Spleen (tissue), 11 donors: ENCODE results near the gene IGF2R. TPM values are rescaled to one million over a fixed set of nuclear protein-coding genes. Genes with fewer than 3 reads are reported as not detected.

Source experiments
- DNase-seq: peaks from one replicate; pipeline ENCODE4 v3.0.0-alpha.2; 2020
- H3K27ac ChIP-seq, 8 donors: fragments of 200-600 bp; sonication (generic) in 7 of 8; 1 replicate in 4 of 8; 2 replicates in 4 of 8; pipeline versions ENCODE4 v1.5.0 to v1.8.0; 2016 to 2021; ENCODE audit warnings: inconsistent platforms in 4 of 8, mild to moderate bottlenecking in 4 of 8, moderate library complexity in 1 of 8
- H3K27me3 ChIP-seq, 7 donors: fragments of 200-600 bp; sonication (generic) in 6 of 7; replicated peaks in 1 of 7; 1 replicate in 4 of 7; 2 replicates in 3 of 7; pipeline versions ENCODE4 v1.5.0 to v1.8.0; 2016 to 2021; ENCODE audit warnings: inconsistent platforms in 3 of 7, mild to moderate bottlenecking in 1 of 7
- H3K36me3 ChIP-seq, 6 donors: fragments of 200-600 bp; sonication (generic) in 5 of 6; 1 replicate in 4 of 6; 2 replicates in 2 of 6; pipeline versions ENCODE4 v1.5.0 to v1.8.0; 2016 to 2021; ENCODE audit warnings: inconsistent platforms in 2 of 6
- H3K4me1 ChIP-seq, 6 donors: fragments of 200-600 bp; sonication (generic) in 5 of 6; 1 replicate in 3 of 6; 2 replicates in 3 of 6; pipeline versions ENCODE4 v1.5.0 to v1.8.0; 2016 to 2021; ENCODE audit warnings: inconsistent platforms in 3 of 6
- H3K4me3 ChIP-seq, 8 donors: fragments of 200-600 bp; sonication (generic) in 7 of 8; 1 replicate in 4 of 8; 2 replicates in 4 of 8; pipeline versions ENCODE4 v1.5.0 to v1.8.0; 2016 to 2021; ENCODE audit warnings: inconsistent platforms in 4 of 8, mild to moderate bottlenecking in 4 of 8, moderate library complexity in 2 of 8
- H3K9me3 ChIP-seq, 8 donors: fragments of 200-600 bp; sonication (generic) in 7 of 8; 1 replicate in 4 of 8; 2 replicates in 4 of 8; pipeline versions ENCODE4 v1.5.0 to v1.8.0; 2016 to 2021; ENCODE audit warnings: inconsistent platforms in 4 of 8
- POLR2A ChIP-seq, 3 donors: fragments of 450-650 bp; IDR thresholded peaks; one replicate each; pipeline ENCODE4 v1.5.1; 2017; ENCODE audit warnings: antibody characterized with exemption in 3 of 3, mild to moderate bottlenecking in 1 of 3
- POLR2AphosphoS5 ChIP-seq, 3 donors: sonication (generic); formaldehyde crosslinking; IDR thresholded peaks; one replicate each; pipeline ENCODE4 v1.5.1; 2017; ENCODE audit warnings: antibody characterized with exemption in 3 of 3
- WGBS, 5 donors: extraction: QIAGEN DNeasy Blood & Tissue Kit in 3 of 5; methylation state at CpG; one replicate each; pipeline versions ENCODE4 v1.1.5 to v1.1.7; 2013 to 2018; 5-methylcytosine and 5-hydroxymethylcytosine counted together
- intact Hi-C: fragments of 100-400 bp; cut with DNase I; formaldehyde crosslinking; loops from one replicate; pipeline ENCODE4 v1.15.0; 2023; ENCODE audit warnings: low total_unique reads
- polyA plus RNA-seq, 3 donors: library from polyadenylated mRNA; stranded (reverse); fragments of 200-250 nt; gene quantifications; one replicate each; pipeline ENCODE4 v1.2.1, GENCODE V29; 2013
- total RNA-seq, 7 donors: library from RNA; depleted of rRNA in 3 of 7; stranded (reverse); fragments of >200 nt in 3 of 7; fragmentation: NEBNext Ultra II Directional in 4 of 7; extraction: Animal tissue kit (Norgen Biotek cat#: 25700) in 4 of 7; gene quantifications; one replicate each; pipeline versions ENCODE4 v1.1.0 to v1.2.1, GENCODE V29; 2016 to 2021
- TF ChIP-seq, protein P1 (sequence below), 11 experiments: fragments of 200-600 bp in 7 of 11; fragments of 450-650 bp in 4 of 11; sonication (generic) in 4 of 11; IDR thresholded peaks in 8 of 11; conservative IDR thresholded peaks in 3 of 11; 1 replicate in 7 of 11; 2 replicates in 4 of 11; pipeline versions ENCODE4 v1.4.0 to v1.8.0; 2016 to 2021; ENCODE audit warnings: antibody characterized with exemption in 11 of 11, inconsistent platforms in 4 of 11, mild to moderate bottlenecking in 1 of 11
- donor health status: healthy with polysubstance abuse.
- donor health status: DM: no; HTN: no; CAD: no; lungs with moderate emphysema.
- donor health status: DM: no; HTN: no; CAD: no.
- donor health status: Bipolar disorder and iron deficiency.
- donor health status: healthy.
- donor health status: DM: no; HTN: no; CAD: no.
- donor health status: DM: yes; HTN: yes; CAD: no.

The IGF2R gene
- total and polyA plus RNA-seq, 10 donors, result 6.9 to 193 (median 159) TPM

DNA sequence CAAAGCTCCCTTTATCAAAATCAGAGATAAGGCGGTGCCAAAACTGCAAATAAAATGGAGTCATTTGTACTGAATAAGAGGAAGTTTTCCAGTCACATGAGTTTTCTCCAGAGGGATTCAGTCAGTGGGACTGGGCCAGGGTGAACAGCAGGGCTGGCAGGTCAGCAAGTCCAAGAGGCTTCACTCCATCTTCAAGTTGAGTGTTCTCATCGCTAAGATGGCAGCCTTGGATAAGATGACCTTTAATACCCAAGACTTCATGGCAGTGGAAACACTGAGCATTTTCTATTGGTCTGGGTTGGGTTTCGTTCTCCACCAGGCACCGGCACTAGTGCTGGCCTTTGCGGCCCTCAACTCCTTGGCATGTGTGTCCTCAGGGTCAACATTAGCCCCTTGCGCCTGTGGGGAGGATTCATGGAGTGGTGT is 29.3 kb upstream of the IGF2R start:
- peaks cover 0 to 29% (median 5%) of the 10 kb centered on the region in 6 donors for H3K4me1 ChIP-seq
- WGBS, 5 donors, result 78 to 90% (median 87%) methylated on average over 6 of the region's 6 CpGs
- no peaks in the 10 kb centered on the region for H3K27me3 ChIP-seq
- peaks cover 6 to 19% (median 12%) of the 10 kb centered on the region in 8 donors for H3K9me3 ChIP-seq
- H3K4me3 ChIP-seq, result no peak overlapping the region
- DNase-seq, result no peak
- H3K36me3 ChIP-seq, result no peaks in the 10 kb centered on the region
- H3K27ac ChIP-seq, result peak overlapping the region in 2 of 8 donors; percentile 9 to 10
- TF ChIP-seq POLR2AphosphoS5 (IDR thresholded peaks at IDR 0.05) (peak in 1 of 3 donors; percentile 16), POLR2A (IDR thresholded peaks at IDR 0.05) (no peak)
- TF ChIP-seq, protein P1, sequence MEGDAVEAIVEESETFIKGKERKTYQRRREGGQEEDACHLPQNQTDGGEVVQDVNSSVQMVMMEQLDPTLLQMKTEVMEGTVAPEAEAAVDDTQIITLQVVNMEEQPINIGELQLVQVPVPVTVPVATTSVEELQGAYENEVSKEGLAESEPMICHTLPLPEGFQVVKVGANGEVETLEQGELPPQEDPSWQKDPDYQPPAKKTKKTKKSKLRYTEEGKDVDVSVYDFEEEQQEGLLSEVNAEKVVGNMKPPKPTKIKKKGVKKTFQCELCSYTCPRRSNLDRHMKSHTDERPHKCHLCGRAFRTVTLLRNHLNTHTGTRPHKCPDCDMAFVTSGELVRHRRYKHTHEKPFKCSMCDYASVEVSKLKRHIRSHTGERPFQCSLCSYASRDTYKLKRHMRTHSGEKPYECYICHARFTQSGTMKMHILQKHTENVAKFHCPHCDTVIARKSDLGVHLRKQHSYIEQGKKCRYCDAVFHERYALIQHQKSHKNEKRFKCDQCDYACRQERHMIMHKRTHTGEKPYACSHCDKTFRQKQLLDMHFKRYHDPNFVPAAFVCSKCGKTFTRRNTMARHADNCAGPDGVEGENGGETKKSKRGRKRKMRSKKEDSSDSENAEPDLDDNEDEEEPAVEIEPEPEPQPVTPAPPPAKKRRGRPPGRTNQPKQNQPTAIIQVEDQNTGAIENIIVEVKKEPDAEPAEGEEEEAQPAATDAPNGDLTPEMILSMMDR (IDR thresholded peaks at IDR 0.05 in 8 of 11, conservative IDR thresholded peaks at IDR 0.05 in 3 of 11), result no peak
- intact Hi-C loops, result no loop called here

DNA sequence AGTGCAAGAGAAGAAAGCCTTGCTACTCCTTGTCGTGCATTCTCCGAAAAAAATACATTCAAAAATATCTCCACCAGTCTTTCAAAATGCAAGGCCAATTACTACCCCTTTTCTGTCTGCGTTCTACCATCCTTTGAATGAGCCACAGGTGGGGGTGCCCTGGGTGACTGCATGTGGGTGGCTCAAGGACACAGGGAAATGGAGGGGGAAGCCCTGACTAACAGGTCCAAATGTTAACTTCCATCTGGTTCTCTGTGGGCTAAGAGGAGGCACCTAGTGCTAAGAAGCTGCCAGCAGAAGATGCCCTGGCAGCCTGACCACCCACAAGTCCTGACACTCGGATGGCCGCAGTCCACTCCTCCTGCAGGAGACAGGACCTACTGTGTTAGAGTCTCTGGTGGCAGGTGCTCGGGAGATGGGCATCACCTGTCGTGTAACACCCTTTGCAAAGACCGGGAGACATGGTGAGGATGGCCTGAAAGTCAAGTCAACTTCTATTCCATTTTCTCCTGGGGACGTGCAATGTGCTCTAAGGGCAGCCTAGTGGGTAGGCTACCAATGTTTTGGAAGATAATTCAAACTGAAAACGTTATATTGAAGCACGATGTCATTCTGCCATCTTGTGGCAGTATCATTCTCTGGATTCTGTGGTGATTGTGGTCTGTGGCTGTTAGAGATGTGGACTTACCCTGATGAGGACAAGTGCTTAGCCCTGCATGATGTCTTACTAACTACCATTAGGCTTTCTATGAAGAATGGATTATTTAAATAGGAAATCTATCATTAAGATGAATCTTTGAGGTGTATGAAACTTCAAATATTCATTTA is 27.4 kb upstream of the IGF2R start:
- H3K27ac ChIP-seq, result no peak overlapping the region
- WGBS, 5 donors, result 65 to 74% (median 71%) methylated on average over 11 of the region's 11 CpGs
- TF ChIP-seq POLR2AphosphoS5 (IDR thresholded peaks at IDR 0.05), result no peak
- TF ChIP-seq, protein P1 (IDR thresholded peaks at IDR 0.05 in 8 of 11, conservative IDR thresholded peaks at IDR 0.05 in 3 of 11), result peak in 10 of 11 experiments; percentile 11 to 58 (median 46)
- peaks cover 6 to 25% (median 18%) of the 10 kb centered on the region in 8 donors for H3K9me3 ChIP-seq
- H3K4me3 ChIP-seq, result no peak overlapping the region
- H3K4me1 ChIP-seq, result peaks cover 0 to 29% (median 5%) of the 10 kb centered on the region in 6 donors
- no peaks in the 10 kb centered on the region for H3K36me3 ChIP-seq
- no peak for DNase-seq
- no peaks in the 10 kb centered on the region for H3K27me3 ChIP-seq
- intact Hi-C loops, result no loop called here

DNA sequence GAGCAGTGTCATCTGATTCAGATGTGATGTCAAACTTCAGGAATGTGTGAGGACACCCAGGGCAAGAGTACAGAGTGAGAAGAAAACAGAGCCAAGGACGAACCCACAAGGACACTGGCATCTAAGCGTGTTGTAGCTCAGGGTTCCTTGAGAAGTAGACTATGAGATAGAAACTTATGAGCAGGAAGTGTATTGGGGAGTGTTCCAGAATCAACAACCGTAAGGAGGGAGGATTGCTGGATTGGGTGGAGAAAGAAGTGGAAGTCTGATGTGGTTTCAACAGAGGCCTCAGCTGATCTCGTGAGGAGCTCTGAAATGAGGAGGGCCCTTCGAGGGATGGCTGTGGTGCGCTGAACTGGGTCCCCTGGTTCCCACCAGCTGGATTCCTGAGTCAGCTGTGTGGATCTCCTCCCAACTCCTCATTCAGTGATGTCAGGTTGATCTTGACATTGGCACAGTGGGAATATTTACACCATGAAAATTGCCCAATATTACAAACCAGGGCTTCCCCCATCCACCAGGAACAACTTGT is 25.7 kb upstream of the IGF2R start:
- Histone ChIP-seq H3K27me3 (no peaks in the 10 kb centered on the region), H3K36me3 (no peaks in the 10 kb centered on the region), H3K27ac (peak overlapping the region in 4 of 8 donors; percentile 22 to 71 (median 52)), H3K9me3 (peaks cover 6 to 25% (median 18%) of the 10 kb centered on the region in 8 donors), H3K4me3 (no peak overlapping the region), H3K4me1 (peaks cover 0 to 29% (median 5%) of the 10 kb centered on the region in 6 donors)
- intact Hi-C loops, result no loop called here
- no peak for DNase-seq
- TF ChIP-seq POLR2AphosphoS5 (IDR thresholded peaks at IDR 0.05) (no peak), POLR2A (IDR thresholded peaks at IDR 0.05) (no peak)
- TF ChIP-seq, protein P1 (IDR thresholded peaks at IDR 0.05 in 8 of 11, conservative IDR thresholded peaks at IDR 0.05 in 3 of 11), result no peak
- WGBS, 5 donors, result 62 to 84% (median 67%) methylated on average over 6 of the region's 6 CpGs
